Right lobe of liver (tissue), 4 donors: Measurements from ENCODE around the gene APBA2.

Experiments used
- POLR2A ChIP-seq: fragments of 450-650 bp; IDR thresholded peaks from one replicate; pipeline ENCODE4 v1.6.1; 2017; ENCODE audit warnings: antibody characterized with exemption, mild to moderate bottlenecking
- TF ChIP-seq, protein P1 (sequence below), 4 donors: fragments of 200-600 bp in 3 of 4; fragments of 450-650 bp in 1 of 4; IDR thresholded peaks; one replicate each; pipeline versions ENCODE4 v1.5.1 to v1.8.0; 2016 to 2022; ENCODE audit warnings: antibody characterized with exemption in 4 of 4, mild to moderate bottlenecking in 2 of 4
- donor health status: DM: no; HTN: no; CAD: no.
- donor health status: DM: no; HTN: no; CAD: no.
- donor health status: DM: no; HTN: yes; CAD: no.

GRCh38 chr15:28901587-28901980, 15.8 kb downstream of the APBA2 start:
- no peak for TF ChIP-seq POLR2A
- TF ChIP-seq, protein P1, sequence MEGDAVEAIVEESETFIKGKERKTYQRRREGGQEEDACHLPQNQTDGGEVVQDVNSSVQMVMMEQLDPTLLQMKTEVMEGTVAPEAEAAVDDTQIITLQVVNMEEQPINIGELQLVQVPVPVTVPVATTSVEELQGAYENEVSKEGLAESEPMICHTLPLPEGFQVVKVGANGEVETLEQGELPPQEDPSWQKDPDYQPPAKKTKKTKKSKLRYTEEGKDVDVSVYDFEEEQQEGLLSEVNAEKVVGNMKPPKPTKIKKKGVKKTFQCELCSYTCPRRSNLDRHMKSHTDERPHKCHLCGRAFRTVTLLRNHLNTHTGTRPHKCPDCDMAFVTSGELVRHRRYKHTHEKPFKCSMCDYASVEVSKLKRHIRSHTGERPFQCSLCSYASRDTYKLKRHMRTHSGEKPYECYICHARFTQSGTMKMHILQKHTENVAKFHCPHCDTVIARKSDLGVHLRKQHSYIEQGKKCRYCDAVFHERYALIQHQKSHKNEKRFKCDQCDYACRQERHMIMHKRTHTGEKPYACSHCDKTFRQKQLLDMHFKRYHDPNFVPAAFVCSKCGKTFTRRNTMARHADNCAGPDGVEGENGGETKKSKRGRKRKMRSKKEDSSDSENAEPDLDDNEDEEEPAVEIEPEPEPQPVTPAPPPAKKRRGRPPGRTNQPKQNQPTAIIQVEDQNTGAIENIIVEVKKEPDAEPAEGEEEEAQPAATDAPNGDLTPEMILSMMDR (IDR thresholded peaks at IDR 0.05), result no peak
